ENCODE results near the gene MAP2K6. TPM values are rescaled to one million over a fixed set of nuclear protein-coding genes. Genes with fewer than 3 reads are reported as not detected.

Gene MAP2K6
- polyA plus RNA-seq, 1 donor (not counting 4 experiments of a cell fraction or from before 2014, with no cell fraction given): 0.39 TPM

DNA sequence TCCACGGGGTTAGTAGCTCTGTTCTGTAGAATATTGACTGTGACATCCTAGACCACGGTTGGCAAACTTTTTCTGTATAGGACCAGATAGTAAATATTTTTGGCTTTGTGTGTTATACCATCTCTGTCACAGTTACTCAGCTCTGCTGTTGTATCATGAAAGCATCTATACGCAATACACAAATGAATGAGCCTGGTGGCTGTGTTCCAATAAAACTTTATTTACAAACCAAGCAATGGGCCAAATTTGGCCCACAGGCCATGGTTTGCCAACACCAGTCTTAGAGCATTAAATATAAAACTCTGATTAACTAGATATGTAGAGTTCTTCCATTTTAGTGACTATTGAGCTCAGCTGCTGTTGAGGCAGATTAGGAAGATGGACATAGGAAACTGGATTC, 132.7 kb downstream of the MAP2K6 start:
- Histone ChIP-seq H3K4me1 (ENCODE audit: control insufficient read depth, extremely low read depth, insufficient read depth, low read length) (peaks cover 7% of the 10 kb centered on the region), H3K27ac (ENCODE audit: control insufficient read depth, insufficient read depth, low read length) (no peak overlapping the region), H3K9ac (ENCODE audit: control insufficient read depth, extremely low read depth, insufficient read depth, low read length) (no peak overlapping the region), H3K4me3 (ENCODE audit: control insufficient read depth in 2 of 3, extremely low read depth in 1 of 3, insufficient read depth in 2 of 3, low read depth in 1 of 3, low read length in 3 of 3) (no peak overlapping the region), H4K20me1 (ENCODE audit: control insufficient read depth, extremely low read depth, insufficient read depth, low read length) (no peaks in the 10 kb centered on the region), H3K9me3 (ENCODE audit: control insufficient read depth, low read depth, low read length) (no peaks in the 10 kb centered on the region), H3K79me2 (ENCODE audit: control insufficient read depth, insufficient read depth, low read length) (no peaks in the 10 kb centered on the region), H3K27me3 (ENCODE audit: control insufficient read depth, extremely low read depth, insufficient read depth, low read length) (no peaks in the 10 kb centered on the region), H3K9me1 (ENCODE audit: control insufficient read depth, extremely low read depth, insufficient read depth, low read length) (no peaks in the 10 kb centered on the region), H2AFZ (ENCODE audit: control insufficient read depth, low read length) (no peak overlapping the region), H3K36me3 (ENCODE audit: control insufficient read depth in 2 of 2, extremely low read depth in 1 of 2, insufficient read depth in 2 of 2, low read length in 2 of 2) (no peaks in the 10 kb centered on the region), H3K4me2 (ENCODE audit: control insufficient read depth, extremely low read depth, insufficient read depth, low read depth, low read length) (no peak overlapping the region)
- DNase-seq (ENCODE audit: low read depth, low spot score): no peak
- dilution Hi-C loops (cut with MboI; ENCODE audit: extremely low pct_ligation_motif_present, low sequenced_read_pairs): no loop called here
- FAIRE-seq: no peak
- TF ChIP-seq EZH2 (IDR thresholded peaks at IDR 0.05; ENCODE audit: low read length): no peak
- TF ChIP-seq, protein P1, sequence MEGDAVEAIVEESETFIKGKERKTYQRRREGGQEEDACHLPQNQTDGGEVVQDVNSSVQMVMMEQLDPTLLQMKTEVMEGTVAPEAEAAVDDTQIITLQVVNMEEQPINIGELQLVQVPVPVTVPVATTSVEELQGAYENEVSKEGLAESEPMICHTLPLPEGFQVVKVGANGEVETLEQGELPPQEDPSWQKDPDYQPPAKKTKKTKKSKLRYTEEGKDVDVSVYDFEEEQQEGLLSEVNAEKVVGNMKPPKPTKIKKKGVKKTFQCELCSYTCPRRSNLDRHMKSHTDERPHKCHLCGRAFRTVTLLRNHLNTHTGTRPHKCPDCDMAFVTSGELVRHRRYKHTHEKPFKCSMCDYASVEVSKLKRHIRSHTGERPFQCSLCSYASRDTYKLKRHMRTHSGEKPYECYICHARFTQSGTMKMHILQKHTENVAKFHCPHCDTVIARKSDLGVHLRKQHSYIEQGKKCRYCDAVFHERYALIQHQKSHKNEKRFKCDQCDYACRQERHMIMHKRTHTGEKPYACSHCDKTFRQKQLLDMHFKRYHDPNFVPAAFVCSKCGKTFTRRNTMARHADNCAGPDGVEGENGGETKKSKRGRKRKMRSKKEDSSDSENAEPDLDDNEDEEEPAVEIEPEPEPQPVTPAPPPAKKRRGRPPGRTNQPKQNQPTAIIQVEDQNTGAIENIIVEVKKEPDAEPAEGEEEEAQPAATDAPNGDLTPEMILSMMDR (optimal IDR thresholded peaks at IDR 0.05 in 1 of 3, IDR thresholded peaks at IDR 0.05 in 1 of 3, conservative IDR thresholded peaks at IDR 0.05 in 1 of 3; ENCODE audit: extremely low read depth in 1 of 3, insufficient read depth in 2 of 3, low read length in 3 of 3): no peak

DNA sequence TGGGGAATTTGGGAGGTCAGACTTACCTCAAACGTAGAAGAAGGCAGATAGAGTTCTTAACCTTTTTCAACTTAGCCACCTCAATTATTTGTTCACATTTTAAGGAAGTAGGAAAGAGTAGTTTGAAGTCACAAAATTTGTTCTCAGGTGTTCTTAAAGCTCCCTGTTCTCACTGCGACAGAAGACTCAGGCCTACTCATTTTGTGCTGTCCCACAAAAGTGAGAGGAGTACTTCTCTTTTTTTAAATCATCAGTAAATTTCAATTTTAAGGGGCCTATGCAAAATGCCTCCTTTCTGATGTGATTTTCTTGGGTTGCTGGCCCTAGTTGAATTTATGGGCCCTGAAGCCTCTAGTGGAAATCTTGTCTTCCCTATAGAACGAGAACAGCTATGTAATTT, 133.4 kb downstream of the MAP2K6 start:
- no peak overlapping the region for H3K4me3 ChIP-seq (ENCODE audit: control insufficient read depth in 2 of 3, extremely low read depth in 1 of 3, insufficient read depth in 2 of 3, low read depth in 1 of 3, low read length in 3 of 3)
- no peak for TF ChIP-seq EZH2 (IDR thresholded peaks at IDR 0.05; ENCODE audit: low read length)
- TF ChIP-seq, protein P1 (optimal IDR thresholded peaks at IDR 0.05 in 1 of 3, IDR thresholded peaks at IDR 0.05 in 1 of 3, conservative IDR thresholded peaks at IDR 0.05 in 1 of 3; ENCODE audit: extremely low read depth in 1 of 3, insufficient read depth in 2 of 3, low read length in 3 of 3): no peak
- no peaks in the 10 kb centered on the region for H3K27me3 ChIP-seq (ENCODE audit: control insufficient read depth, extremely low read depth, insufficient read depth, low read length)
- H3K79me2 ChIP-seq (ENCODE audit: control insufficient read depth, insufficient read depth, low read length): no peaks in the 10 kb centered on the region
- FAIRE-seq (no peak), DNase-seq (ENCODE audit: low read depth, low spot score) (no peak)
- H3K27ac ChIP-seq (ENCODE audit: control insufficient read depth, insufficient read depth, low read length): no peak overlapping the region
- H2AFZ ChIP-seq (ENCODE audit: control insufficient read depth, low read length): no peak overlapping the region
- no peaks in the 10 kb centered on the region for H3K36me3 ChIP-seq (ENCODE audit: control insufficient read depth in 2 of 2, extremely low read depth in 1 of 2, insufficient read depth in 2 of 2, low read length in 2 of 2)
- no peak overlapping the region for H3K9ac ChIP-seq (ENCODE audit: control insufficient read depth, extremely low read depth, insufficient read depth, low read length)
- H3K9me3 ChIP-seq (ENCODE audit: control insufficient read depth, low read depth, low read length): no peaks in the 10 kb centered on the region
- no peak overlapping the region for H3K4me2 ChIP-seq (ENCODE audit: control insufficient read depth, extremely low read depth, insufficient read depth, low read depth, low read length)
- dilution Hi-C loops (cut with MboI; ENCODE audit: extremely low pct_ligation_motif_present, low sequenced_read_pairs): no loop called here
- H3K9me1 ChIP-seq (ENCODE audit: control insufficient read depth, extremely low read depth, insufficient read depth, low read length): no peaks in the 10 kb centered on the region
- H4K20me1 ChIP-seq (ENCODE audit: control insufficient read depth, extremely low read depth, insufficient read depth, low read length): no peaks in the 10 kb centered on the region
- H3K4me1 ChIP-seq (ENCODE audit: control insufficient read depth, extremely low read depth, insufficient read depth, low read length): peaks cover 7% of the 10 kb centered on the region

Data from keratinocyte (primary cell).